ENCODE measurements around the gene DACT2.

DNA sequence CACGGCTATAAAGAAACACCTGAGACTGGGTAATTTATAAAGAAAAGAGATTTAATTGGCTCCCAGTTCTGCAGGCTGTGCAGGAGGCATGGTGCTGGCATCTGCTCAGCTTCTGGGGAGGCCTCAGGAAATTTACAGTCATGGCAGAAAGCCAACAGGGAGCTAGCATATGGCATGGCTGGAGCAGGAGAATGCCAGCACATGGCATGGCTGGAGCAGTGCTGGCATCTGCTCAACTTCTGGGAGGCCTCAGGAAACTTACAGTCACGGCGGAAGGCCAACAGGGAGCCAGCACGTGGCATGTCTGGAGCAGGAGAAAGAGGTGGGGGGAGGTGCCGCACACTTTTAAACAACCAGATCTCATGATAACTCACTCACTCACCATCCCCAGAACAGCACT is 32.5 kb upstream of the DACT2 start:
- TF ChIP-seq CTCF (IDR thresholded peaks at IDR 0.05) (no peak), POLR2A (IDR thresholded peaks at IDR 0.05) (no peak)

Measured in right lobe of liver (tissue), 4 donors.